Ovary (tissue), 3 donors: ENCODE results near the gene ZNF750.
"Not testable (repeated sequence)": the region's sequence is repeated elsewhere in the genome, so short reads cannot be mapped to it uniquely, and the experiment has no call there.

Experiments used
- CTCF ChIP-seq, 3 donors: fragments of 450-650 bp in 2 of 3; fragments of 200-600 bp in 1 of 3; IDR thresholded peaks; one replicate each; pipeline versions ENCODE4 v1.5.1 to v1.8.0; 2016 to 2022; ENCODE audit warnings: antibody characterized with exemption in 3 of 3, mild to moderate bottlenecking in 1 of 3
- EP300 ChIP-seq: sonication (generic); formaldehyde crosslinking; IDR thresholded peaks from one replicate; pipeline ENCODE4 v1.6.1; 2017; ENCODE audit warnings: antibody characterized with exemption
- POLR2A ChIP-seq: fragments of 450-650 bp; IDR thresholded peaks from one replicate; pipeline ENCODE4 v1.6.1; 2017; ENCODE audit warnings: antibody characterized with exemption, mild to moderate bottlenecking, moderate library complexity
- donor health status: DM: no; HTN: no; CAD: no.

GRCh38 chr17:82785581-82785980, 54.2 kb downstream of the ZNF750 start:
- not testable (repeated sequence) for TF ChIP-seq CTCF (IDR thresholded peaks at IDR 0.05); EP300; POLR2A
